NCI-H2029 (cell line): Measurements from ENCODE around the gene KPTN.
"Not testable (repeated sequence)": the region's sequence is repeated elsewhere in the genome, so short reads cannot be mapped to it uniquely, and the experiment has no call there.

ENCODE experiments used
- DNase-seq: peaks from one replicate; lab custom pipeline; 2025; lab: John Stamatoyannopoulos, UW

Gene KPTN

GRCh38 chr19:47491358-47492136 lies 7.5 kb upstream of the KPTN start:
- no peak for DNase-seq

DNA sequence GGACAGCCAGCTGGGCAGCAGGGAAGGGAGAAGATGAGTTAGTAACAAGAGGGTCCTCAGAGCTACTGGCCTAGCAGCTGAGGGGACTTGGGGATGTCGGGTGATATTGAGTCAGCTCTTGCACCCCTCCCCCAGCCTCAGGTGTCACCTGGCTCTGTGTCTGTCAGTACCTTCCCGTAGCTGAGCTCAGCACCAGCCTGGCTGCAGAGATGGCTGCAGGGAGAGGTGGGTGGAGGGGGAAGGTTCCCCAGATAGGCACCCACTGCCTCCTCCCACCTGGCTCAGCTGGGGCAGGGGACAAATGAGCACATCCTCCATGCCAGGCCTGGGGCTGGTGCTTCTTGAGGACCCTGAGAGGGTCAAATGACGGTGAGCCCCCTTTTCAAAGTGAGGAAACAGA lies 6.8 kb upstream of the KPTN start:
- DNase-seq = no peak

DNA sequence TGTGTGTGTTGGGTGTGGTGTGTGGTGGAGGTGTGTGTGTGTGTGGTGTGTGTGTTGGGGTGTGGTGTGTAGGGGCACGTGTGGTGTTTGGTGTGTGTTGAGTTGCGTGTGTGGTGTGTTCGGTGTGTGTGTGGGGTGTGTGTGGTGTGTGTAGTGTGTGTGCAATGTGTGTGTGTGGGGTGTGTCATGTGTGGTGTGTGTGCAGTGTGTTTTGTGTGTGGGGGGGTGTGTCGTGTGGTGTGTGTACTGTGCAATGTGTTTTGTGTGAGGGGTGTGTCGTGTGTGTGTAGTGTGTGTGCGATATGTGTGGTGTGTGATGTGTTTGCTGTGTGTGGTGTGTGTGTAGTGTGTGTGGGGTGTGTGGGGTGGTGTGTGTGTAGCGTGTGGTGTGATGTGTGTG lies 6.0 kb upstream of the KPTN start:
- no peak for DNase-seq

DNA sequence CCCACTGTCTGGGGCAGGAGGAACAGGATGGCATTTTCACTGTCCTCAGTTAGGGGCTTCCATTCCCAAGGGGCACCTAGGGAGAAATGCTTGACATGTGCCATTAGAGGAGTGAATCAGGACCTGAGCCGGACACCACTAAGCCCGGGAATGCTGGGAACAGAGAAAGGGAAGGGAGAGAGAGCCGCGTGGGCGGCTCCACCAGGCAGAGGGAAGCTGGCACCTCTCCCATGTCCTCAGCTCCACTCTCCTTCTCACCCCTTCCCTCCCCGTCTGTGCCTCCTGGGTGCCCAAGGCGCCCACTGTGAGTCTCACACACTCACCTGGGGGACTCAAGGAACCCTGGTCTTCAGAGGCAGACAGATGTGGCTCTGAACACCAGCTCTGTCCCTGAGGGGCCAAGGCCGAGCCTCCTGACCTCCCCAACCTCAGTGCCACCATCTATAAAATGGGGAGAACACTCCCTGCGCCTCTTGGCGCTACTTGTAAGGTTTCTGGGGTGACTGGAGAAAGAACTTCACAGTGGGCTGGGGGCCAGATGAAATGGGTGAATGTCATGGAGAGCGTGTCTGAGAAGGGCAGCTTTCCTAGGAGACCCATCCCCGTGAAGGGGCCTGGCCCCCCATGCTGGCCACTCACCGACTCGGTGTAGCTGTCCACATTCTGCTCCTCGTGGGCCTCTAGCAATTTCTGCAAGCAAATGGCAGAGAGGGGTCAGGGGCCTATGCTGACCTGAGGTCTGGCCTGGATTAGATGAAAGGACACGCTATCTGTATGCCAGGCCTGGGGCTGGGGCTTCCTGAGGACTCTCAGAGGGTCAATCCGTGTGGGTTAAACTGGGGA lies 5.3 kb upstream of the KPTN start:
- no peak for DNase-seq

DNA sequence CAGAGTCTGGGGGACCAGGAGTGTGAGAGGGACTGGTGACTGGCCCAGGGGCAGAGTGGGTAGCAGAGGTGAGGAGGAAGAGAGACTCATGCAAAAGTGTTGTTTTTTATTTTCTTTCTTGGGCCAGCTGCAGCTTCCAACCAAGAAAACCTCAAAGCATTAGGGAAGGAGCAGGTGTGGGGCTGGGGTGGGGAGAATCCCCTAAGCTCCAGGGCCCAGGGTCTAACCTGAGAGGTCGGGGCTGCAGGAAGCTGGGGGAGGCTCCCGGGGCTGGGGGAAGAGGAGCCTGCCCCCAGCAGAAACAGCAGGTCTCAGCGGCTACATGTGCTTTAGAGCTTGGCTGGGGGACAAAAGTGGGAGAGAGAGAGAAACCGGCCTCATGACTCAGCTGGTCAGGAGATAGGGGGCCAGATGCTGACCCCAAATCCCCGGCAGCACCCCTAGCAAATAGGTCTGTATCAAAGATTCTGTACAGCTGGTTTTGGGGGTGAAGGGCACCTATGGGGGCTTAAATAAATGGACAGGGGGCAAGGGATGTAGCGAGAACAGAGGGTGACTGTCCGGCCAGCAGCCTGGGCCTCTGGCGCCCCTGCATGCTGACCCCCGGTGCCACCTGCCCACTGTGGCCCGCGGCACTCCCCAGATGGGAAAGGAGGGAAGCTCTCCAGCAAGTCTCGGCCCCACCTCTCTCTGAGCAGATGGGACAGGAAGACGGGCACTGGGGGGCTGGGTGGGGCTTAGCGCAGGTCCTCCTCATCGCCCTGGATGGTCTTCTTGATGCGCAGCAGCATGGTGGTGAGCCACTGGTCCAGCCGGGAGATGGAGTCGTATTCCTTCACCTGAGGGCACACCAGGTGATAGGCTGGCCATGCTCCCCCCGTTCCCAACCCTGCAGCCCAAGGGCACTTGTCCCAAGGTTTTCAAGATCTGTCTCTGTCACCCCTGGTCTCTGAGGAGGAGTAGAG lies 3.8 kb upstream of the KPTN start:
- no peak for DNase-seq

DNA sequence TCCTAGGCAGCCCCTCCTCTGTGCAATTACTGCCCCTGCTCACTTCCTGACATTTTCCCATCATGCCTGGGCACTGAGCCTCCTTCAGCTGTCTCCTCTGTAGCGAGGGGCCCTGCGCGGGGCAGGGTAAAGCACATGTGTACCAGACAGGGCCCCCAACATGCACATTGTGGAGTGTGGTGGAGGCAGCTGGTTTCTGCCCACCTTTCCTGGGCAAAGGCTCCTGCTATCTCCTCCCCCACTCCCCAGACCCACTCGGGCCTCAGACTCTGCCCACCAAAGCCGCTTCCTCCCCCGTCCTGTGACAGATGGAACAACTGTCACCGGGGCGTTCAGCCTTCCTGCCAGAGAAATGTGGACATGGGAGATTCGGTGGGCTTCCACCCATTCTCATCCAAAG lies 2.9 kb upstream of the KPTN start:
- no peak for DNase-seq

DNA sequence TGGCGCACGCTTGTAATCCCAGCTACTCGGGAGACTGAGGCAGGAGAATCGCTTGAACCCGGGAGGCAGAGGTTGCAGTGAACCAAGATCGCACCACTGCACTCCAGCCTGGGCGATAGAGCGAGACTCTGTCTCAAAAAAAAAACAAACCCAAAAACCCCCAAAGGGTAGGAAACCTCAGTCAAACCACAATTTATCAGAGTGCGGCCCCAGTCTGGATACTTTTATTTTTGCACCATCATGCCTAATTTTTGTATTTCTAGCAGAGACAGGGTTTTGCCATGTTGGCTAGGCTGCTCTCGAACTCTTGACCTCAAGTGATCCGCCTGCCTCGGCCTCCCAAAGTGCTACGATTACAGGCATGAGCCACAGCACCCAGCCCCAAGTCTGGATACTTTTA lies 2.2 kb upstream of the KPTN start:
- not testable (repeated sequence) for DNase-seq

DNA sequence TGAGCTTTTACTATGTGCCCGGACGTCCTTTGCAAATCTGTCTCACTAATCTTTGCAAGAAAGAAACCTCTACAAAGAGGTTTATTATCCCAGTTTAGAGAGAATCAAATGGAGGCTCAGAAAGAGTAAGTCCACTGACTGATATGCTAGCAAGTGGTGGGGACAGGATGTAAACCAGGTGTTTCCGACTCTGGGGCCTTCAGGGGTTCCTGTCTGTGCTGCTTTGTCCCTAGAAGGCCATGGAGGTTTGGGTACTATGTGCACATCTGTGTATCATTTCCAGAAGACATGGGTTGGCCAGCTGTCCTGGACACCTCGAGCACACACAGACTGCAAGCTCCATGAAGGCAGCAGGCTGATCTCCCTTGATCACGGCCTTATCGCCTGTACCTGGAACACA lies 1.2 kb upstream of the KPTN start:
- no peak for DNase-seq

- no peak for DNase-seq
Observed at GRCh38 chr19:47483200-47483599, 819 bp downstream of the KPTN start.

GRCh38 chr19:47481460-47482052 lies 2.5 kb downstream of the KPTN start:
- no peak for DNase-seq

DNA sequence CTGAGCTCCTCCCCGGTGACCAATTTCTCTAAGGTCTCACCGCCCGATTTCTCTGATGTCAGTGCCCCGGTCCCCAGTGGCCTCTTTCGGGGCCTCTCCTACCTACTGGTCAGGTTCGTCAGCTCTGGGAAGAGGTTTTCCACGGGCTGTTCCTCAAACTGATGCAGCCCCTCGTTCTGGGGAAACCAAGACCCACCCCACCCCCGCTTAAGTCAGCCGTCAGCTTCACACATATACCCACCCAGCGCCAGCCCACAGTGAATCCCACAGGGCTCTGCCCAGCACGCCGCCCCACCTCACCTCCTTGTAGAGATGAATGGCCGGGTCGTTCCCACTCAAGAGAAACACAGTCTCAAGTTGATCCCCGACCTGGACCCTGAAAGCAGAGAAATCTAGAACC lies 3.4 kb downstream of the KPTN start:
- DNase-seq = no peak

DNA sequence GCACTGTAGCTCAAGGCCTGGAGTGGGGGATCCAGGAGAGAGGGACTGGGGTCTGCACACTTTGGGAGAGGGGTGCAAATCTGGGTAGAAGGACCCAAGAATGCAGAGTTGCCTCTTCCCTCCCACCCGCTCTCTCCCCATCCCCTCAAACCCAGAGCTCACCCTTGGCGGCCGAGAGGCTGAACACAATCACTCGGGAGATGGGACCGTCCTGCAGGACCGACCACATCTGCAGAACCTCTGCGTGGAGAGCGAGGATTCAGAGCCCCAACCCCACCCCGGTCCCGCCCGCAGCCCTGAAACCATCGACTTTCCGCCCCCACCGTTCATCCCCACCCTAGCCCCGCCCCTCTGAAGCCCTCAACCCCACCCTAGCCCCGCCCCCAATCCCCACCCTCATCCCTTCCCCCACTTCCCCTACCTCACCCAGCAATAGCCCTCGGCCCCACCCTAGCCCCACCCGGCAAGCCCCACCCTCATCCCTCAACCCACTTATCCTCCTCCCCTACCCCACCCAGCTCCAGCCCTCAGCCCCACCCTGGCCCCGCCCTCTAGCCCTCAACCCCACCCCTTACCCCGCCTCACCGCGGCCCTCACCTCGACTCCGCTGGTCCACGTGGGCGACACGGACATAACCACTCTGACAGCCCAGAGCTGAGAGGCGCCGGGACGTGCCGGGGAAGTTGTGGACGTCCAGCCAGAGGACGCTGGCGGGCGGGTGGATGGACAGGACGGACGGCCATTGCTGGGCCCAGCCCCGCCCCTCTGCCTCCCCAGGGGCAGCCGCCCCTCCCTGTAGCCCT lies 4.1 kb downstream of the KPTN start:
- DNase-seq = no peak

GRCh38 chr19:47476438-47476972 lies 7.5 kb downstream of the KPTN start:
- no peak for DNase-seq

GRCh38 chr19:47475465-47475864 lies 8.6 kb downstream of the KPTN start:
- DNase-seq = no peak

DNA sequence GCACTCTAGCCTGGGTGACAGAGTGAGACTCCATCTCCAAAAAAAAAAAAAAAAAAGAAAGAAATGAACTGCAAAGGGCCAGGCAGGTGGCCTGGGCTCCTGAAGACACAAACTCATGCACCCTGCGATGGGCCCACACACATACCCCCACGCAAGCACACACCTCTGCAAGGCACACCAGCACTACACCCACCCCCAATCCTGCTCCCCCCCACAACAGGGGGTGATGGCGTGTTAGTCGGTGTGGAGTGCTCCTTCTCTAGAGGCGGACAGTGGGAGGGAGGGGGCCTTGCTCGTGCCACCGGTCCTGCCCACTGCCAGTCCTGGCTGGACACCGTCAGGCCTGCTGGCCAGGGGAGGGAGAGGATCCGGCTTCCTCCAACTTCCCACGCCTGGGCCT lies 10.7 kb downstream of the KPTN start:
- no peak for DNase-seq

GRCh38 chr19:47471733-47472457 lies 12.1 kb downstream of the KPTN start, which contains the start of gene SLC8A2:
SLC8A2 (minus strand) TSS chr19:47471893; CDS start chr19:47466403, 5,490 bp downstream.
- DNase-seq = peak; percentile 15

GRCh38 chr19:47471381-47471732 lies 12.7 kb downstream of the KPTN start:
- DNase-seq = no peak

DNA sequence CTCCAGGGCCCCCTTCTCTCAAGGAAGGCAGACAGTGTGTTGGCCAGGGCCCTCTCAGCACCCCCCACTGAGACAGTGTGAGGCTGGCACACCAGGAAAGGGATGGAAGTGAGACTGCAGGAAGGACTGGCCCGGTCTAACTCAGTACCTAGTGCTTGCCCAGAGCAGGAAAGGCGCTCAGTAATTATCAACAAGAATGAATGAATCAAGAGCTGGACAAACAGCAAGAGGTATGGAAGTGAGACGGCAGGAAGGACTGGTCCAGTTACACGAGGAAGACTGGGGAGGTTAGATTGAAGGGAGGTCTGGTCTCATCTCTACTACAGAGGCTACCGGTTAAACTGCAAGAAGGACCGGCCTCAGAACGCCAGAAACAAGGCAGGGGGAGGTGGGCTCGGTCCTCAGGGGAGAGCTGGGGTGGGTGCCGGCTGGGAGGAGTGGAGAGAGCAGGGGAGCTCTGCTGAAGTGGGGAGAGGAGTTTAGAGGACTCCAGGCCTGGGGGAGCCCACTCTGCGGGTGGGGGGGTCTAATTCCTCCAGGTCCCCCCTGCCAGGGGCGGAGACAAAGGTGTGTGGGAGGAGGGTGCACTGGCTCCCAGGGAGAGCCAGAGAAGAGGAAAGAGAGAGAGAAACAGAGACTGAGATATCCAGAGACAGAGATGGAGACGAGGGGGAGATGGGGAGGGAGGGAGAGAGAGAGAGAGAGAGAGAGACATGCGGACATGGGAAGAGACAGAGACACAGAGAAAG lies 13.4 kb downstream of the KPTN start:
- no peak for DNase-seq

GRCh38 chr19:47469719-47470118 lies 14.3 kb downstream of the KPTN start:
- no peak for DNase-seq
